OCI-LY3 (cell line): ENCODE data around the gene XRCC3.

Experiments used
- CTCF ChIP-seq: fragments of 200-600, 300-600 bp; sonication (generic); IDR thresholded peaks from 2 replicates; pipeline ENCODE4 v1.5.1; 2014; ENCODE audit warnings: antibody characterized with exemption, low read length, low read depth
- EZH2phosphoT487 ChIP-seq: fragments of 200-600 bp; shearing (Covaris generic); IDR thresholded peaks from 2 replicates; pipeline ENCODE4 v1.6.1; 2018; ENCODE audit warnings: antibody characterized with exemption, mixed run types, low read depth

DNA sequence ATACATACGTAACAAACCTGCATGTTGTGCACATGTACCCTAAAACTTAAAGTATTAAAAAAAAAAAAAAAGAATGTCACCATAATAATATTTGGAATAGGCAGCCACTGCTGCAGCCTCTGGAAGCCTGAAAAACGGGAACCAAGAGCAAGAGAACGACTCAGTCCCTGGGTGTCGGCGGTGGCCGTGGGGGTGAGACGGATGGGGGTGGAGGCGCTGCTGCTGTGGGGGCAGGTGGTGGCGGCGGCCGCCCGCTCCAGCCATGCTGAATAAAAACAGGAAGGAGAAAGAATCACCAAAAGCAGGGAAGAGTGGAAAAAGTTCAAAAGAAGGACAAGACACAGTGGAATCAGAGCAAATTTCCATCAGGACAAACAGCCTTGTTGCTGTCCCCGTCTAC, 47.3 kb upstream of the XRCC3 start:
- no peak for TF ChIP-seq CTCF
- TF ChIP-seq EZH2phosphoT487, result no peak
